NCI-H446 (cell line): ENCODE data around the gene ITFG2.
"Not testable (repeated sequence)": the region's sequence is repeated elsewhere in the genome, so short reads cannot be mapped to it uniquely, and the experiment has no call there.

Experiments
- DNase-seq, 2 experiments: peaks; one replicate each; lab custom pipeline; 2025; lab: John Stamatoyannopoulos, UW

Gene ITFG2

GRCh38 chr12:2863402-2863801 lies 50.9 kb downstream of the ITFG2 start:
- DNase-seq: not testable (repeated sequence)

GRCh38 chr12:2864198-2864597 lies 51.7 kb downstream of the ITFG2 start:
- DNase-seq: no peak

GRCh38 chr12:2868986-2869632 lies 56.6 kb downstream of the ITFG2 start:
- not testable (repeated sequence) for DNase-seq
